ENCODE data around the gene CEBPG. TPM values are rescaled to one million over a fixed set of nuclear protein-coding genes. Genes with fewer than 3 reads are reported as not detected.

Gene CEBPG
- total RNA-seq, 6 experiments from 2014 or later = 15.0 to 32.3 (median 27.1) TPM

- peaks cover 0 to 56% (median 28%) of the 10 kb centered on the region in 4 donors for H3K4me1 ChIP-seq
- no peak overlapping the region for H3K27ac ChIP-seq
- H3K27me3 ChIP-seq = no peaks in the 10 kb centered on the region
- intact Hi-C loops (cut with DNase I) = no loop called here
- peaks cover 0 to 11% (median 4%) of the 10 kb centered on the region in 4 donors for H3K36me3 ChIP-seq
- H3K4me3 ChIP-seq = no peak overlapping the region
- WGBS (ENCODE audit: insufficient coverage, low coverage, low lambda C conversion rate, missing lambda C conversion rate) = 26% methylated on average over 3 of the region's 4 CpGs
- H3K9me3 ChIP-seq = no peaks in the 10 kb centered on the region
- TF ChIP-seq POLR2A (IDR thresholded peaks at IDR 0.05) (no peak), CTCF (IDR thresholded peaks at IDR 0.05) (no peak)
- peak in 1 of 4 donors; percentile 10 for ATAC-seq
- DNase-seq = no peak
These were observed 8.5 kb downstream of the CEBPG start for GRCh38 chr19:33382006-33382405.

- intact Hi-C loops (cut with DNase I) = no loop called here
- no peak for TF ChIP-seq CTCF (IDR thresholded peaks at IDR 0.05)
- no peak for TF ChIP-seq POLR2A (IDR thresholded peaks at IDR 0.05)
- Histone ChIP-seq H3K27ac (no peak overlapping the region), H3K4me1 (peaks cover 0 to 50% (median 25%) of the 10 kb centered on the region in 4 donors), H3K4me3 (no peak overlapping the region), H3K27me3 (no peaks in the 10 kb centered on the region), H3K9me3 (no peaks in the 10 kb centered on the region), H3K36me3 (peaks cover 0 to 16% (median 4%) of the 10 kb centered on the region in 4 donors)
- 82% methylated on average over 4 of the region's 4 CpGs for WGBS (ENCODE audit: insufficient coverage, low coverage, low lambda C conversion rate, missing lambda C conversion rate)
- no peak for DNase-seq
- ATAC-seq = no peak
These were observed 9.5 kb downstream of the CEBPG start for GRCh38 chr19:33382982-33383381.

- DNase-seq = no peak
- H3K27ac ChIP-seq = no peak overlapping the region
- ATAC-seq = no peak
- intact Hi-C loops (cut with DNase I) = no loop called here
- H3K36me3 ChIP-seq = peaks cover 0 to 16% (median 4%) of the 10 kb centered on the region in 4 donors
- peaks cover 0 to 50% (median 24%) of the 10 kb centered on the region in 4 donors for H3K4me1 ChIP-seq
- no peak for TF ChIP-seq POLR2A (IDR thresholded peaks at IDR 0.05)
- no peak for TF ChIP-seq CTCF (IDR thresholded peaks at IDR 0.05)
- 94% methylated on average over 9 of the region's 13 CpGs for WGBS (ENCODE audit: insufficient coverage, low coverage, low lambda C conversion rate, missing lambda C conversion rate)
- no peaks in the 10 kb centered on the region for H3K9me3 ChIP-seq
- no peak overlapping the region for H3K4me3 ChIP-seq
- no peaks in the 10 kb centered on the region for H3K27me3 ChIP-seq
These were observed 10.3 kb downstream of the CEBPG start for GRCh38 chr19:33383720-33384292.

GRCh38 chr19:33384983-33385382, 11.5 kb downstream of the CEBPG start:
- Histone ChIP-seq H3K9me3 (no peaks in the 10 kb centered on the region), H3K36me3 (peaks cover 0 to 10% (median 4%) of the 10 kb centered on the region in 4 donors), H3K4me3 (no peak overlapping the region), H3K4me1 (peaks cover 0 to 50% (median 27%) of the 10 kb centered on the region in 4 donors), H3K27ac (no peak overlapping the region), H3K27me3 (no peaks in the 10 kb centered on the region)
- ATAC-seq = no peak
- intact Hi-C loops (cut with DNase I) = no loop called here
- WGBS (ENCODE audit: insufficient coverage, low coverage, low lambda C conversion rate, missing lambda C conversion rate) = 95% methylated on average over 8 of the region's 8 CpGs
- no peak for DNase-seq
- no peak for TF ChIP-seq CTCF (IDR thresholded peaks at IDR 0.05)
- TF ChIP-seq POLR2A (IDR thresholded peaks at IDR 0.05) = no peak
